Measurements from ENCODE around the gene MYOG. TPM values are rescaled to one million over a fixed set of nuclear protein-coding genes. Genes with fewer than 3 reads are reported as not detected.

MYOG gene
- total and polyA plus RNA-seq, 2 of the 4 experiments (the other 2 are of a cell fraction): not detected

- H4K20me1 ChIP-seq (ENCODE audit: insufficient read depth, low read length): no peaks in the 10 kb centered on the region
- no peaks in the 10 kb centered on the region for H3K9me1 ChIP-seq (ENCODE audit: insufficient read depth, low read length)
- ChIA-PET POLR2A (ENCODE audit: unreplicated experiment) (no interaction called here), CTCF (no interaction called here)
- H3K18ac ChIP-seq (ENCODE audit: low read depth, low read length): no peak overlapping the region
- H3K9me3 ChIP-seq (ENCODE audit: control insufficient read depth, insufficient read depth, low read length): peaks cover 9% of the 10 kb centered on the region
- H3K9ac ChIP-seq (ENCODE audit: low read depth, low read length): no peak overlapping the region
- no CpG with 5 or more reads among the region's 1 CpG for WGBS, 2 experiments (ENCODE audit: extremely low coverage in 2 of 2, insufficient read length in 1 of 2)
- H3K23ac ChIP-seq (ENCODE audit: low read depth, low read length): no peak overlapping the region
- TF ChIP-seq POLR2A (IDR thresholded peaks at IDR 0.05; ENCODE audit: low read depth, low read length) (no peak), RFX5 (IDR thresholded peaks at IDR 0.05; ENCODE audit: low read depth, low read length) (no peak), RAD21 (IDR thresholded peaks at IDR 0.05; ENCODE audit: low read length) (no peak), CHD1 (IDR thresholded peaks at IDR 0.05; ENCODE audit: low read depth, low read length) (no peak), MXI1 (IDR thresholded peaks at IDR 0.05; ENCODE audit: borderline replicate concordance, low read depth, low read length) (no peak), NFE2L2 (IDR thresholded peaks at IDR 0.05; ENCODE audit: low read depth, low read length) (no peak), RCOR1 (IDR thresholded peaks at IDR 0.05; ENCODE audit: insufficient replicate concordance, low read length) (no peak), FOS (IDR thresholded peaks at IDR 0.05; ENCODE audit: low read depth, low read length) (no peak)
- DNase-seq: no peak
- H3K4me3 ChIP-seq (ENCODE audit: insufficient read depth, low read depth, low read length): no peak overlapping the region
- no peak overlapping the region for H2BK20ac ChIP-seq (ENCODE audit: low read depth, low read length)
- no peak overlapping the region for H2BK120ac ChIP-seq (ENCODE audit: low read depth, low read length)
- no peak overlapping the region for H2BK15ac ChIP-seq (ENCODE audit: low read depth, low read length)
- no peaks in the 10 kb centered on the region for H3K79me1 ChIP-seq (ENCODE audit: low read depth in 1 of 2, low read length in 2 of 2)
- H4K91ac ChIP-seq (ENCODE audit: insufficient read depth, low read depth, low read length): no peak overlapping the region
- dilution Hi-C loops (cut with HindIII; ENCODE audit: low sequenced_read_pairs, unreplicated experiment): no loop called here
- no peak overlapping the region for H3K4me2 ChIP-seq (ENCODE audit: low read depth, low read length)
- no peak overlapping the region for H2AFZ ChIP-seq (replicated peaks; ENCODE audit: low read length, poor library complexity)
- H2BK5ac ChIP-seq (ENCODE audit: low read depth, low read length, poor library complexity, severe bottlenecking): no peak overlapping the region
- intact Hi-C loops (cut with micrococcal nuclease): no loop called here
- H3K4me1 ChIP-seq (ENCODE audit: control insufficient read depth, insufficient read depth, low read length): no peaks in the 10 kb centered on the region
- H4K5ac ChIP-seq (ENCODE audit: low read depth, low read length): no peak overlapping the region
- no peak overlapping the region for H2AK5ac ChIP-seq (ENCODE audit: low read depth, low read length)
- no TSS peak for BruUV-seq (replicated peaks)
- in situ Hi-C loops (cut with MboI; ENCODE audit: low sequenced_read_pairs): no loop called here
- H3K27ac ChIP-seq (ENCODE audit: insufficient read depth, low read length): no peak overlapping the region
- H3K56ac ChIP-seq (ENCODE audit: extremely low read depth, insufficient read depth, low read length): no peak overlapping the region
- H2AK9ac ChIP-seq (replicated peaks; ENCODE audit: low read depth, low read length, poor library complexity): no peak overlapping the region
- peaks cover 48% of the 10 kb centered on the region for H3K27me3 ChIP-seq (ENCODE audit: control insufficient read depth, insufficient read depth, low read length)
- H3K36me3 ChIP-seq (ENCODE audit: control insufficient read depth, insufficient read depth, low read length): no peaks in the 10 kb centered on the region
- H3K4ac ChIP-seq (ENCODE audit: low read depth, low read length): no peak overlapping the region
- no peak for ATAC-seq (ENCODE audit: low read depth)
- H4K8ac ChIP-seq (ENCODE audit: low read depth in 2 of 2, low read length in 2 of 2): no peak overlapping the region
- H3K14ac ChIP-seq (replicated peaks; ENCODE audit: low read depth, low read length): no peak overlapping the region
These were observed 9.4 kb upstream of the MYOG start for GRCh38 chr1:203095061-203095690.

Data from IMR-90 (cell line).